ENCODE data around the gene ERAP2.

GRCh38 chr5:96834016-96834415 is 42.3 kb upstream of the ERAP2 start:
- no peak for TF ChIP-seq POLR2A (IDR thresholded peaks at IDR 0.05)
- no peak for TF ChIP-seq CTCF (IDR thresholded peaks at IDR 0.05)
